Thyroid gland (tissue), 4 donors: ENCODE measurements around the gene MRPL3.

Experiments
- POLR2A ChIP-seq, 2 donors: fragments of 450-650 bp; IDR thresholded peaks; one replicate each; pipeline ENCODE4 v1.6.1; 2017; ENCODE audit warnings: antibody characterized with exemption in 2 of 2, mild to moderate bottlenecking in 2 of 2, moderate library complexity in 1 of 2
- TF ChIP-seq, protein P1 (sequence below), 6 experiments: fragments of 200-600 bp in 3 of 6; fragments of 450-650 bp in 3 of 6; sonication (generic) in 3 of 6; IDR thresholded peaks; one replicate each; pipeline ENCODE4 v1.5.1; 2016 to 2019; ENCODE audit warnings: antibody characterized with exemption in 6 of 6, mild to moderate bottlenecking in 2 of 6, inconsistent platforms in 1 of 6, moderate library complexity in 1 of 6

GRCh38 chr3:131480116-131480515, 22.7 kb downstream of the MRPL3 start:
- TF ChIP-seq, protein P1, sequence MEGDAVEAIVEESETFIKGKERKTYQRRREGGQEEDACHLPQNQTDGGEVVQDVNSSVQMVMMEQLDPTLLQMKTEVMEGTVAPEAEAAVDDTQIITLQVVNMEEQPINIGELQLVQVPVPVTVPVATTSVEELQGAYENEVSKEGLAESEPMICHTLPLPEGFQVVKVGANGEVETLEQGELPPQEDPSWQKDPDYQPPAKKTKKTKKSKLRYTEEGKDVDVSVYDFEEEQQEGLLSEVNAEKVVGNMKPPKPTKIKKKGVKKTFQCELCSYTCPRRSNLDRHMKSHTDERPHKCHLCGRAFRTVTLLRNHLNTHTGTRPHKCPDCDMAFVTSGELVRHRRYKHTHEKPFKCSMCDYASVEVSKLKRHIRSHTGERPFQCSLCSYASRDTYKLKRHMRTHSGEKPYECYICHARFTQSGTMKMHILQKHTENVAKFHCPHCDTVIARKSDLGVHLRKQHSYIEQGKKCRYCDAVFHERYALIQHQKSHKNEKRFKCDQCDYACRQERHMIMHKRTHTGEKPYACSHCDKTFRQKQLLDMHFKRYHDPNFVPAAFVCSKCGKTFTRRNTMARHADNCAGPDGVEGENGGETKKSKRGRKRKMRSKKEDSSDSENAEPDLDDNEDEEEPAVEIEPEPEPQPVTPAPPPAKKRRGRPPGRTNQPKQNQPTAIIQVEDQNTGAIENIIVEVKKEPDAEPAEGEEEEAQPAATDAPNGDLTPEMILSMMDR (IDR thresholded peaks at IDR 0.05) = no peak
- no peak for TF ChIP-seq POLR2A (IDR thresholded peaks at IDR 0.05)
